Progenitor cell of endocrine pancreas (in vitro differentiated cells): ENCODE measurements around the gene DNAAF2. TPM values are rescaled to one million over a fixed set of nuclear protein-coding genes. Genes with fewer than 3 reads are reported as not detected.

Experiments
- DNase-seq: peaks from one replicate; pipeline ENCODE4 v3.0.0; 2021; ENCODE audit warnings: low spot score; ENCODE audit not compliant: unreplicated experiment
- H3K27ac Mint-ChIP-seq: 2 replicates; pipeline ENCODE4 v1.8.0; 2021; ENCODE audit warnings: mild to moderate bottlenecking, moderate library complexity, mixed read lengths
- H3K27me3 Mint-ChIP-seq: 2 replicates; pipeline ENCODE4 v1.8.0; 2021; ENCODE audit warnings: mixed read lengths
- H3K36me3 Mint-ChIP-seq: 2 replicates; pipeline ENCODE4 v1.8.0; 2022; ENCODE audit warnings: mixed read lengths; ENCODE audit not compliant: insufficient read depth
- H3K4me1 Mint-ChIP-seq: 2 replicates; pipeline ENCODE4 v1.8.0; 2021; ENCODE audit warnings: low read depth, mixed read lengths
- H3K4me3 Mint-ChIP-seq: 2 replicates; pipeline ENCODE4 v1.8.0; 2021; ENCODE audit warnings: low read depth, mild to moderate bottlenecking, moderate library complexity, mixed read lengths
- H3K9me3 Mint-ChIP-seq: 2 replicates; pipeline ENCODE4 v1.8.0; 2021; ENCODE audit warnings: low read depth, mixed read lengths
- CTCF ChIP-seq: fragments of 200-600 bp; sonication (generic); IDR thresholded peaks from one replicate; pipeline ENCODE4 v1.5.0; 2021; ENCODE audit warnings: antibody characterized with exemption, mild to moderate bottlenecking; ENCODE audit not compliant: unreplicated experiment
- total RNA-seq: library from RNA; stranded (reverse); gene quantifications from 2 replicates; pipeline ENCODE4 v1.2.1, GENCODE V29; 2021

DNAAF2 gene
- total RNA-seq, 1 donor from 2014 or later: 20.5 TPM

DNA sequence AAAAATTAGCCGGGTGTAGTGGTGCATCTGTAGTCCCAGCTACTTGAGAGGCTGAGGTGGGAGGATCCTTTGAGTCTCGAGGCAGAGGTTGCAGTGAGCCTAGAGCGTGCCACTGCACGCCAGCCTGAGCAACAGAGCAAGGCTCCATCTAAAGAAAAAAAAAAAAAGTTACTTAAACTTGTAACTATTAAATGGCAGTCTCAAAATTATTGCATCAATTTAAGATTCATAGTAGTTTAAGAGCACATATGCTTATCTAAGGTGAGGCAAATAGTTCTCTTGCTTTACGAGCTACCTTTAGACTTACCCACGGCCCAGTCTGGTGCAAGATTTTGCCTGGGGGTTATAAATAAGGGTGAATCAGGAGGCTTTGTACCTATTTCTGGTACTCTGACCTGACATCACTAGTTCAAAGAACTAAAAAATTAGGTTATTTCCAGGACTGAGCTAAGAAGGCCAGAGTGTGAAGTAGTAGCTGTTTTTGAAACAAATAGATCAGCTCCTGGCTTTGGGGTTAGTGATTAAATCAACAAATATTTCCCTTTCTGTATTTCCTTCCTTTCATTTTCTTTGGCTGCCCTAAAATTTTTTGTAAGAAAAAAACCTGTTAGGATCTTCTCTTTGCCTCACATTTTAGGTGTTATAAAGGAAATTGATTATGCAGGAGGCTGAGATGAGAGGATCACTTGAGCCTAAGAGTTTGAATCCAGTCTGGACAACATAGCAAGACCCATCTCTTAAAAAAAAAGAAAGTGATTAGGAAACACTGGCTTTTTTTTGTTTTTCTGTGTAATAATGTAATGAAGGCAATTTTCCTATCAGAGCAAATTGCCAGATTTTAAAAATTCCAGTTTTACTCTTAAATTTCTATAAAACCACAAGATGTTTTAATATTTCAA lies 10.9 kb downstream of the DNAAF2 start:
- Mint-ChIP-seq H3K27me3 (no peaks in the 10 kb centered on the region), H3K9me3 (no peaks in the 10 kb centered on the region), H3K4me3 (no peak overlapping the region), H3K36me3 (peaks cover 10% of the 10 kb centered on the region), H3K4me1 (peaks cover 18% of the 10 kb centered on the region), H3K27ac (no peak overlapping the region)
- no peak for DNase-seq
- no peak for TF ChIP-seq CTCF

DNA sequence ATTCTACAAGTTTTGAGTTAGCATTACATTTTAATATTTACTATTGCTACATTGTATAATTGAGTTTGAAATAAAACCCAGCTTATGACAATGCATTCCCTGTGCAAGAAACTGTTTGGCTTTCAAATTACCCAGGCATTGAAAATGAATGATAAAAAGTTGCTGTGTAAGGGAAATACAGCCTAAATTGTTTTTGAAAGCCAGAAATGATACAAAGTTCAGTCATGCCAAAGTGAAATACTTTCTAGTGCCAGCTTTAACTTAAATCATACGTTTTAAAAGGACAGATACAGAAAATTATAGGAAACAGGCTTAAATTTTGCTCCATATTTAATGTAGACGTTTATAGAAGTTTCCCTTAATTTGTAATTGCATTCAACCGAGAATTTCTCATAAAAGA lies 11.7 kb downstream of the DNAAF2 start:
- Mint-ChIP-seq H3K27ac (no peak overlapping the region), H3K36me3 (peaks cover 13% of the 10 kb centered on the region), H3K4me3 (no peak overlapping the region), H3K4me1 (peaks cover 20% of the 10 kb centered on the region), H3K9me3 (no peaks in the 10 kb centered on the region), H3K27me3 (no peaks in the 10 kb centered on the region)
- TF ChIP-seq CTCF: no peak
- DNase-seq: no peak

DNA sequence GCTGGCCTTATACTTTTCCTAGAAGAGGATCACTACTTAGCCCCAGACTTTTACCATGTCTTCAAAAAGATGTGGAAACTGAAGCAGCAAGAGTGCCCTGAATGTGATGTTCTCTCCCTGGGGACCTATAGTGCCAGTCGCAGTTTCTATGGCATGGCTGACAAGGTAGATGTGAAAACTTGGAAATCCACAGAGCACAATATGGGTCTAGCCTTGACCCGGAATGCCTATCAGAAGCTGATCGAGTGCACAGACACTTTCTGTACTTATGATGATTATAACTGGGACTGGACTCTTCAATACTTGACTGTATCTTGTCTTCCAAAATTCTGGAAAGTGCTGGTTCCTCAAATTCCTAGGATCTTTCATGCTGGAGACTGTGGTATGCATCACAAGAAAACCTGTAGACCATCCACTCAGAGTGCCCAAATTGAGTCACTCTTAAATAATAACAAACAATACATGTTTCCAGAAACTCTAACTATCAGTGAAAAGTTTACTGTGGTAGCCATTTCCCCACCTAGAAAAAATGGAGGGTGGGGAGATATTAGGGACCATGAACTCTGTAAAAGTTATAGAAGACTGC lies 12.9 kb downstream of the DNAAF2 start:
- H3K36me3 Mint-ChIP-seq: peaks cover 16% of the 10 kb centered on the region

DNA sequence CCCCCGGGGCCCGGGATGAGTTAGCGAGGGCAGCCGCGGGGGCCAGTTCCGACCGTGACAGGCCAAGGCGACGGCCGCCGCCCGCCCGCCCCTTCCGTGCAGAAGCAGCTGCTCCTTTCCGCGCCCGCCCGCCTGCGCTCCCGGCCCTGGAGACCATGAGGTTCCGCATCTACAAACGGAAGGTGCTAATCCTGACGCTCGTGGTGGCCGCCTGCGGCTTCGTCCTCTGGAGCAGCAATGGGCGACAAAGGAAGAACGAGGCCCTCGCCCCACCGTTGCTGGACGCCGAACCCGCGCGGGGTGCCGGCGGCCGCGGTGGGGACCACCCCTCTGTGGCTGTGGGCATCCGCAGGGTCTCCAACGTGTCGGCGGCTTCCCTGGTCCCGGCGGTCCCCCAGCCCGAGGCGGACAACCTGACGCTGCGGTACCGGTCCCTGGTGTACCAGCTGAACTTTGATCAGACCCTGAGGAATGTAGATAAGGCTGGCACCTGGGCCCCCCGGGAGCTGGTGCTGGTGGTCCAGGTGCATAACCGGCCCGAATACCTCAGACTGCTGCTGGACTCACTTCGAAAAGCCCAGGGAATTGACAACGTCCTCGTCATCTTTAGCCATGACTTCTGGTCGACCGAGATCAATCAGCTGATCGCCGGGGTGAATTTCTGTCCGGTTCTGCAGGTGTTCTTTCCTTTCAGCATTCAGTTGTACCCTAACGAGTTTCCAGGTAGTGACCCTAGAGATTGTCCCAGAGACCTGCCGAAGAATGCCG lies 13.7 kb downstream of the DNAAF2 start:
- Mint-ChIP-seq H3K4me3 (peak overlapping the region; percentile 95), H3K9me3 (no peaks in the 10 kb centered on the region), H3K27ac (peak overlapping the region; percentile 56), H3K27me3 (no peaks in the 10 kb centered on the region), H3K4me1 (peaks cover 22% of the 10 kb centered on the region), H3K36me3 (peaks cover 15% of the 10 kb centered on the region)
- peak; percentile 1 for TF ChIP-seq CTCF
- peak; percentile 39 for DNase-seq

More for the DNA sequence above, 12.9 kb downstream of the DNAAF2 start:
- Mint-ChIP-seq H3K9me3 (no peaks in the 10 kb centered on the region), H3K27me3 (no peaks in the 10 kb centered on the region), H3K4me1 (peaks cover 22% of the 10 kb centered on the region), H3K27ac (peak overlapping the region; percentile 52), H3K4me3 (peak overlapping the region; percentile 95)
- TF ChIP-seq CTCF: no peak
- DNase-seq: no peak
